Stimulated activated CD8-positive, alpha-beta memory T cell treated with anti-CD3 and anti-CD28 coated beads, Interleukin-7, amount 100 ng/mL, for 48 hours (primary cell): ENCODE measurements around the gene KMT5B.

ENCODE experiments used
- DNase-seq, 2 donors: peaks; one replicate each; pipeline ENCODE4 v3.0.0-alpha.2; 2020; ENCODE audit warnings: low read depth in 1 of 2; ENCODE audit errors: extremely low read depth in 1 of 2

KMT5B gene

GRCh38 chr11:68146704-68147474 is 66.2 kb downstream of the KMT5B start:
- DNase-seq, result no peak

DNA sequence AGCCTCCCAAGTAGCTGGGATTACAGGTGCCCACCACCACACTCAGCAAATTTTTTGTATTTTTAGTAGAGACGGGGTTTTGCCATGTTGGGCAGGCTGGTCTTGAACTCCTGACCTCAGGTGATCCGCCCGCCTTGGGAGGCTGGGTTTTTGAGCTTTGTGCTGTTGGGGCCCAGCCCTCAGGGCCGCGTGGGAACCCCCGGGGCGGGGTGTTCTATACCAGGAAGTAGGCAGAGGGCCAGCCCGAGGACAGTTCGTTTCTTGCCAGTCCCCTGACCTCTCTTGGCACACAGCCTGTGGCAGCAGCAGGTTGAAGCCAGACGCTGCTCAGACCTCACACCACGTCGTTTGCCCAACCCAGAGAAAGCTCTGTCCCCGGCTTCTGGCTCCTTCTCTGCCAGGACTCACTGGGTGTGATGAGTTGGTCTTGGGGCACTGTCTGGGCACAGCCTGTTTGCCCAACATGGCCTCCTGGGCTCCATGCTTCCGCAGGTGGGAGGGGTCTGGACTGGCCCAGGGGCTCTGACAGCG is 67.0 kb downstream of the KMT5B start:
- DNase-seq, result no peak

DNA sequence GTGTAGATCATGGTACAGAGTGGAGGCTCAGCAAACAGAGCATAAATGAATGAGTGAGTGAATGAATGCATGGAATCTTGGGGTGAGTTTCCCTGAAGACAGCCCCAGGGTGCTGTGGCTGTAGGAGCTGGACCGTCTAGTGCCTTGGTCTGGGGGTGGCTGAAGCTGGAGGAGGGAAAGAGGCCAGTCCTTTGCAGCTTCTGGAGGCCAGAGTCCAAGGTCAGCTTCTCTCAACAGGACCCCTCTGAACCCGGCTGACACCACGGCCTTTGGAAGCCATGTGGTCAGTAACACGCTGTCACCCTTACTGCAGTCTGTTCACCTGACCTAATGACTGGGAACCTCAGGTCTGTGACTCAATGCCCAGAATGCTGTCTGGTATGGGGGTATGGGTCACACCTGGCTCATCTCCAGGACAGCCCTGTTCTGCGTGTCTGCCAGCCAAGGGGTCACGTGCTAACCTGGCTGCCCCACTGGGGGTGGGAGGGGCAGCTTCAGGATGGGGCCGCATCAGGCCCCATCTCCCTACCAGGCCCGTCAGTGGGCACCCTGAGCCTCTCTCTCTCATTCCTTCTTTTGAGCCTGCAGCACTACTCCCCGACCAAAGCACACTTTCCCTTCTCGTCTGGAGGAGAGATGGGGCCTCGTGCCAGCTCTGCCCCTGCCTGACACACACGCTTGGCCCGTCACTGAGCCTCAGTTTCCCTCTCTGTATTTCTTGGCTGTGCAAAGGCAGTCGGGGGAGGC is 67.8 kb downstream of the KMT5B start:
- no peak for DNase-seq

DNA sequence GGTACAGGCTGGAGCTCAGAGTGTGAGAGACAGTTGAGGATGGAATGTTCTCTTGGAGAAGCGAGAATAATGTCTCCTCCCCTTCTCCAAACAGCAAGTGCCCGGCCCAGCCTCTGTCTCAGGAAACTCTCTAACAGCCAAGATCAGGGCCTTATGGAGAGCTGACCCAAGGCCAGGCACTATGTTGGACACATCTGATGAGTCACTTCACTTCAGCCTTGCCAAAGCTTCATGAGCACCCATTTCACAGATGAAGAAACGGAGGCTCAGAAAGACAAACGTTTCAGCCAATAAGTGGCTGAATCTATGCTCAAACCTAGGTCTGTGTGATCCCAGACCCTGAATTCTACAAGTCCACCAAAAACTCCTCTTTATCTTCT is 69.8 kb downstream of the KMT5B start:
- DNase-seq, result no peak

- no peak for DNase-seq
Observed at GRCh38 chr11:68142441-68143309, 70.4 kb downstream of the KMT5B start.

DNA sequence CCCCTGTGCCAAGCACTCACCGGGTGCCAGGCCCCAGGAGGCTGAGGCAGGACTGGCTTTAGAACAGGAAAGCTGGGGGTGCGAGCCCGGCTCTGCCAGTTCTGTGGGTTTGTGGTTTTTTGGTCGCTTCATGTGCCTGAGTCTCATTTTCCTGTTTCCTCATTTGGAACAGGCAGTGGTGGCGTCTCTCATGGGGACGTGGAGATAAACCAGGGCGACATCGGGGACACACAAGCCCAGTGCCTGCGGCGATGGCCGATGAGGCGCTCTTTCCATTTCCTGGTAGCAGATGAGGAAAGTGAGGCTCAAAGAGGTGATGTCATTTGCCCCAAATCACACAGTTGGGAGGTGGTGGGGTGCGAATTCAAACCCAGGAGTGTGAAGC is 71.1 kb downstream of the KMT5B start:
- DNase-seq, result peak; percentile 31 to 65

- no peak for DNase-seq
Observed at GRCh38 chr11:68141246-68142027, 71.7 kb downstream of the KMT5B start.

GRCh38 chr11:68140496-68141245 is 72.4 kb downstream of the KMT5B start:
- DNase-seq, result no peak

DNA sequence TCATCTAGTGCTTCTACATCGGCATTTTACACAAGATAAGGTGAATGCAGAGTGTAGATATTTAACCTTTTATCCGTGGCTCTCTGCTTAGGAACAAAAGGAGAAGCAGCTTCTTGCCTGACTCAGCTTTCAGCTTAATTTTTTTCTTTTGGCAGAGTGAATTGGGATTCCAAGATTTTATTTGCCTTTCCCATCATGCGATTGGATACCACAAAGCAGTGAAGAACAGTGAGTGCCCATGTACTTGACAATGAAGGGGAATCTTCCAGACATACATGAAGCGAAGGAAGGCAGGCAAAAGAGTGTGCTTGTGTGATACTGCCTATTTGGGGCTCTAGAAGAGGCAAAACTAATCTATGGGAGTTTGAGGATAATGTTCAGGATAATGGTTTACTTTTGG is 74.9 kb downstream of the KMT5B start:
- DNase-seq, result no peak

DNA sequence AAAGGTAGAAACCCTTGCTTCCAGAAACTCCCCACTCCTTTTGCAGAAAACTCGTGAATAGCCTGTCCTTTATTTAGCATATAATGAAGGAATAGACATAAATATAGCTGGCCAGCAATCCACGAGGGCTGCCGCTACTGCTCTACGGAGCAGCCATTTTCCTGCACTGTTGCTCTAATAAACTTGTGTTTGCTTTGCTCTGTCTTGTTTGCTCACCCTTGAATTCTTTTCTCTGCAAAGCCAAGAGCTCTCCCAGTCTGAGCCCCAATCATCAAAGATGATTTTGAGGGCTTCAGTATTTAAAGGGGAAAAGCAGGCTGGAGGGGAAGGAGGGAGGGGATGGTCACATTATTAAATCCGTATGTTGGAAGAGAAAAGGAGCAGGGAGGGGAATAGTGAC is 75.3 kb downstream of the KMT5B start:
- DNase-seq, result no peak

DNA sequence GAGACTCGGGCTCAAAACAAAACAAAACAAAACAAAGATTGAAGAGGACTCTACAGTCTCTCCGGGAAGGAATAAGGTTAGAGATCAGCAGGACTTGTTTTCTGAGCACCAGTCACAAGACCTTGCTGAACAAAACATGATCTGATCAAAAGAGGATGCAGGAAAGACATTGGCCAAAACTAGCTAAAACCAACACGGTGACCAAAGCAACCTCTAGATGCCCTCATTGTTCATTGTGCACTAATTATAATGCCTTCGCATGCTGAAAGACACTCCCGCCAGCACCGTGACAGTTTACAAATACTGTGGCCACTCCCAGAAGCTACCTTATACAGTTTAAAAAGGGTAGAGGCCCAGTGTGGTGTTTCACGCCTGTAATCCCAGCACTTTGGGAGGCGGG is 76.2 kb downstream of the KMT5B start:
- DNase-seq, result no peak

DNA sequence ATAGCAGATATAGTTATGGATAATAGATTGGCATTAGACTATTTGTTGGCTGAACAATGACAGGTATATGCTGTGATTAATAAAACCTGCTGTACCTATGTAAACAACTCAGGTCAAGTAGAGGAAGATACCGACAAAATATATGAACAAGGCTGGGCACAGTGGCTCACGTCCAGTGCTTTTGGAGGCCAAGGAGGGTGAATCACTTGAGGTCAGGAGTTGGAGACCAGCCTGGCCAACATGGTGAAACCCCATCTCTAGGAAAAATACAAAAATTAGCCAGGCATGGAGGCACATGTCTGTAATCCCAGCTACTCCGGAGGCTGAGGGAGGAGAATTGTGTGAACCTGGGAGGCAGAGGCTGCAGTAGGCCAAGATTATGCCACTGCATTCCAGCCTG is 77.9 kb downstream of the KMT5B start:
- no peak for DNase-seq

DNA sequence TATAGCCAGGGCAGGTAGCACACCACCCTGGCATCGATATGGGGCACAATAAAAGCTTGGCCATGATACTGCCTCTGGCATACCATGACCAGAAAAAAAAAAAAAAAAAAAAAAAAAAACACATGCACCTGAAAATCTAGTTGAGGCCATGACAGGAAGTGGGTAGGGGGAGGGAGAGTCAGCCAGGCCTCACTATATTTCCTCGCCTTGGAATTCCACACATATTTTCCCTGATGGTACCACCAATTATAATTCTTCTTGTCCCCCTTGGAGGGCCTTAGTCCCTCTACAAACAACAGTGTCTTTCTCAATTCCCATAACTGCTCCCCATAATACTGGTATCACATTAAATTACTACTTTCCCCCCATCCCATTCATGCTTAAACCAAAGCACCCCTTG is 79.3 kb downstream of the KMT5B start:
- no peak for DNase-seq

- DNase-seq, result no peak
Observed at GRCh38 chr11:68130121-68130520, 83.0 kb downstream of the KMT5B start.

GRCh38 chr11:68128682-68129327 is 84.3 kb downstream of the KMT5B start:
- DNase-seq, result no peak

DNA sequence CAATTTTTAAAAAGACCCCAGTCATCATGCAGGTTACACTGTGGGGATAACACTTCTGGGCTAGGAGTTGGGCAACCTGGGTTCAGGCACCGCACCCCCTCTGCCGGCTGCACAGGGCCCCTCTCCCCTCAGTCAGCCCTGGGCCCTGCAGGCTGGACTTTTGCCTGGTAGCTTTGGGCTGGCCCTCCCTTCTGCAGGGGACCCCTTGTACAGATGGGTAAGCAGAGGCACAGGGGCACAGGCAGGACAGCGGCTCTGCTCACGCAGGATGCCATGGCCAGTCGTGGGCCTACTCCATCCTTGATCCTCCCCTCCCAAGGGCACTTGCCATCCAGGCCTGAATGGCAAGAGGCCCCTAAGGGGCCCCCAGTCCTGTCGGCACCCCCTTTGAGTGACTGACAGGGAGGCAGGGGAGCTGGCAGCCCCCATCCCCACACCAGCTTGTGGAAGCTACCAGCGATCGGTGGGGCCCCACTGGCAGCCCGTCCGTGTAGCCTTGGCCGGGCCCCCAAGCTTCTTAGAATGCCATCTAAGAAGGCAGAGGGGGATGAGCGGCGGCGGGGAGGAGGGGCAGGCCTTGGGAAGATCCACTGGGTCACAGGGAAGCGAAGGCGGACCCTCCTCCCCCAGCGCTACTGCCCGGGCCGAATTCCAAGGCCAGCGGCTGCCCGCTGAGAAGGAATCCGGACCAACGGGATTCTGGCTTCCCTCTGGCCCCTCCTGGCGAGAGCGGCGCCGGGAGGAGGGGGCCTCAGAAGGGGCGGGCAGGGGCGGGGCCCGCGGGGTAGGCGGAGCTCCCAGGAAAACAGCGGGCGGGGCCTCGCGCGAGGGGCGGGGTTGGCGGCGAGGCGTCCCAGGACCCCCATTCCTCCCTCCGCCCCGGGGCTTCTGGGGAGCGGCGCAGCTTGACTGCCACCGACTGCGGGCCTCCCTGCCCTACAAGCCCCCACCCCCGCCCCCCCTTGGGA is 85.1 kb downstream of the KMT5B start:
- no peak for DNase-seq

GRCh38 chr11:68125164-68125563 is 87.9 kb downstream of the KMT5B start:
- DNase-seq, result no peak

DNA sequence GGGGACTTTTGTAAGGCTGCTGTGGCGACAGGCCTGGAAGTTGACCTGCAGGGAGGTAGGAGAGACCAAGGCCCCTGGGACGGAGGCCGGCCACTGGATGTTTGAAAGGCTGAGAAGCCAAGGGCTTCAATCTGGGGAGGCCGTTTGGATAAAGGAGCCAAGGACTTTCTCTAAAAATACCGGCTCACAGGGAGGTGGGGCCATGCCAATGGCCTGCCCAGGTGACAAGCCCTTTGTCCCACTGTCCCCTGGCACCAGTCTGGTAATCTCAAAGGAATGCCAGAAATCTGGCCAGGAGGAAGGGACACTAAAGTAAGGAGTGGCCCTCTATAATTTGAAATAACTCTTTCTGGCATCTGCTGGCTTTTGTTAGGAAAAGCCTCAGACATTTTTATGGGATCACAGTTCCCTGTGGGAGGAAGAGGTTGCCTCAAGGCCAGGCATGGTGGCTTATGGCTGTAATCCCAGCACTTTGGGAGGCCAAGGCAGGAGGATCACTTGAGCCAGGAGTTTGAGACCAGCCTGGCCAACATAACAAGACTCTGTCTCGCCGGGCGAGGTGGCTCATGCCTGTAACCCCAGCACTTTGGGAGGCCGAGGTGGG is 90.1 kb downstream of the KMT5B start:
- DNase-seq, result no peak
